HG03175 (cell line): Measurements from ENCODE around the gene TRAM2.

Source experiments
- ATAC-seq: cut with Tn5 transposase; IDR thresholded peaks from one replicate; pipeline ENCODE4 v1.9.1; 2021; ENCODE audit warnings: mild to moderate bottlenecking, moderate library complexity; ENCODE audit not compliant: unreplicated experiment

TRAM2 gene

DNA sequence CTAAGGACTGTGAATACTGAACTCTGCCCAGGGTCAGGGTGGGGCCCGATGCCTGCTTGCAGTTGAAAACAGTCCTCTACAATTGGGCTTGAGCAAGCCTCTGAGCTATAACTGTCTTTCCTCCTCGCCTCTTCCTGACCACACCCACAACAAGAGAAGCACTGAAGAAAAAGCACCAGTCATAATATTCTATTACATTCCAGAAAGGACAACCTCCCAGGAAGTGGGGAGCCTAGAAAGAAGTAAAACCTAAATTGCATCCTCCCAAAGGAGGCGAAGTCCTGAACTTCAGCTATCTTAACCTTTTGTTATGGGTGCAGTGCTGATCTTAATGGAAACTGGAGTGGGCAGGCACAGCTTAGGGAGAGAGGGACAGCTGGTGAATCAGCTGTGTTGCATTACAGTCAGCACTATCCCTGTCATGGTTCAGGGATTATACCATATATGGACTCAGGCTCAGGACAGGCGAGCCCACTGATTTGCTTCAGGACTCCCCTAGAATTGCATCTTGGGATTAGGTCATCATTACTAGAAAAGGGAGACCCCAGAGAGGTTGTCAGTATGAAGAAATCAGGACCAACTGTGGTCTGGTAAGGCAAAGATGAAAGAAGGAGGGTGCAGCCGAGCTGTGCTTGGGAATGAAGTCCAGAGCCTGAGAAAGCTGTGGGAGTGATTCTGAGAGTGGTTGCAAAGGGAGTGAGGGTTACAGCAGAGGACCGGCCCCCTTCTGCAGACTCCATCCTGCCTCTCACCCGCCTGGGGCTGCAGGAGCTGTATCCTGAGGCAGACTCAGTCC, 18.3 kb upstream of the TRAM2 start:
- ATAC-seq = peak; percentile 52

GRCh38 chr6:52594221-52594620, 17.4 kb upstream of the TRAM2 start:
- ATAC-seq = no peak

DNA sequence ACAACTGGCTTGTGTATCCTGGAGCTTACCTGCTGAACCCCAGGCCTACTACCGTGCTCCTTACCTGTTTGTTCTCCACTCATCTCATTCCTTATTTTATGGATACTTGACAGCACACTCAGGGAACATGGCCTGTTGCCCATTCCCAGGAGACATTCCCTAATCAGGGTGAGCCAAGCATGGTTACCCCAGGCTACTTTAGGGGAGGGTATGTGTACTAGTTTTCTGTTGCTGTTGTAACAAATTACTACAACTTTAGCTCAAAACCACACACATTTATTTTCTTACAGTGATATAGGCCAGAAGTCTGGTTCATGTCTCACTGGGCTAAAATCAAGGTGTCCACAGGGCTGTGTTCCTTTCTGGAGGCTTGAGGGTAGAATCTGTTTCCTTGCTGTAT, 15.0 kb upstream of the TRAM2 start:
- ATAC-seq = no peak

DNA sequence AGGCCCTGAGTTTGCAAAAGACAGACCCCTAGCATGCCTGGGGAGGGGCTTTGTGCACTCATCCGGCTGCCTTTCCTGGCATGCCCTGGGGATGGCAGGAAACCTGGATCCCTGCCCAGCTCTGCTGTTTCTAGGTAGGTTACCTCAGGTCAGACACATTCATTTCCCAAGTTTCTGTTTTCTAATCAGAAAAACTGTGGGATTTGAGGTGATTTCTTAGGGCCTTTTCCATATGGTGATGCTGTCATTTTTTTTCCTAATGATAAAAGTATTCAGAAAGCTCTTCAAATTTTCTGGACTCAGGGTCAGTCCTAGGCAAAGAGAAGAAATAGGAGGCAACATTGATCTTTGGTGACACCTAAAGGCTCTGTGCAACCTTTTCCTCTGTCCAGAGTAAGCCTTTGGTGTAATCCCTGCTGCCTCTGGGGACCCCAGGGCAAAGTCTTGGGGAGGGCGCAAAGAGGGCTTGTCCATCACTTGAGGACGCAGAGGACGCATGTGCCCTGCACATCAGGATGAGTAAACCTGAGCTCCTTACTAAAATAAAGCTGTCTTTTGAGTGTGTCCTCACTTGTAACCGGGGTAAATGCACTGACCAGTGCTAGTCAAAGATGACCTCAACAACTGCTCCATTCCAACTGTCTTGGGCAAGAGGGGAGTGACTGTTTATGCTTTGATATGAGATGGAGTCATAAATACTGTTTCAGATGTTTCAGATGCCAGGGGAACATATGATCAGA, 13.5 kb upstream of the TRAM2 start:
- no peak for ATAC-seq

- no peak for ATAC-seq
Measured at GRCh38 chr6:52588710-52589091, 11.8 kb upstream of the TRAM2 start.

- no peak for ATAC-seq
Measured at GRCh38 chr6:52588087-52588709, 11.3 kb upstream of the TRAM2 start.

DNA sequence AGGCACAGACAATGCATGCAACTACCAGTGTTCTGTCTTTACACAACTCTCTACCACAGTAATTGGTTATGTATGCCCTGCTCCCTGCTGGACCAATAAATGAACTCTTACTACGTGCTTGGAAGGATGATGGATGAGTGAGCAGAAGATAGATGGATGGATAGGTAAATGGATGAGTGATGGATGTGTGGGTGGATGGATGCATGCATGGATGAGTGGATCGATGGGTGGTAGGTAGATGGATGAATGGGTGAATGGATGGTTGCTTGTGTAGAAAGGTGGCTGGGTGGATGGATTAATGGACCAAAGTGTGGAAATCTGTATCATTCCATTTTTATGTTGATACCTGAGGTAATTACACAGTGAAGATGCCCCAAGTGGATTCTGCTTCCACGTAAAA, 10.1 kb upstream of the TRAM2 start:
- no peak for ATAC-seq

- no peak for ATAC-seq
Measured at GRCh38 chr6:52584203-52584602, 7.3 kb upstream of the TRAM2 start.

- no peak for ATAC-seq
Measured at GRCh38 chr6:52582996-52583395, 6.1 kb upstream of the TRAM2 start.

DNA sequence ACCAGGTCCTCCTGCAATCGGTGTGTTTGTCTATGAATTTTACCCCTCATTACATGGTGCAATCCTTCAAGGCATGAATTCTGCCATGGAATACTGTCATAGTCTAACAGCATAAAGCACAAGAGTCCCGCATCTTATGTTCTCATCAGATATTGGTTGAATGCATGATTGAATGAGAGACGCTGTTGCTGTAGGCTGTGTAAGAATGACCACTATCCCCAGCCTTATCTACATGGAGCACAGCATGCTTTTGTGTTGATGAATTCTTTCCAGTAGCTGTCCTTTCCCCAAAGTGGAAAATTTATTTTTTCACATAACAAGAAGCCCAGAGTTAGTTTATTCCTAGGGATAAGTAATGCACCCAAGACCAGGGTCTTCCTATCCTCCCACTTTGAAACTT, 5.6 kb upstream of the TRAM2 start:
- no peak for ATAC-seq

- ATAC-seq = no peak
Measured at GRCh38 chr6:52580905-52581304, 4.0 kb upstream of the TRAM2 start.

- no peak for ATAC-seq
Measured at GRCh38 chr6:52579006-52579660, 2.3 kb upstream of the TRAM2 start.

DNA sequence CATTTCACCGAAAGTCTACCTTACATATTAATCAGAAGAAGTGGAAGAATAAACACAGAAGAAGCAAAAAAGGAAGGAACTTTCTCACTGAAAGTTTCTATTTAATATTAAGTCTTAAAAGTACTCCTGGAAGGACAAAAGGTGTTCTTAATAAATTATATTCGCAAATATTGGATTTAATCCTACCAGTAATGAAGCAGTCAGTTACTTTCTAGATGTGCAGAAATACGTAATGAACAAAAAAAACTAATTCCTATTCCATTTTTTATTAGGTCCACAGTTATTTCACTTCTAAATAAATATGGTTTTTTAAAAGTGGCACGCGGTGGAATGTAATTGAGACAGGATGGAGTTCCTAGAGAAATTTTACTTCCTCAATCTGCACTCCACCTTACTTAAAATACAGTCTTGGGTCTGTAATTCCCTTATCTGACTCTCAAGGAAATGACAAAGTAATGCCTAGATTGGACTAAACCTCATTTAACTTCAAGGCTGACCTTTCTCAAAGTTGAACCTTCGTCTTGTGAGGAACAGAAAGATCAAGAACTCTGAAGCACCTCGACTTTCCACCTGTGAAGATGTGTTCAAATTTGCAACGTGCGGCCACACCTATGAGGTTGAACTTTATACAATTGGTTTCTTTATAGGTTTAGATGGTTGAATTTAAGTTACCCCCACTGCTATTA, 1.1 kb upstream of the TRAM2 start:
- no peak for ATAC-seq

DNA sequence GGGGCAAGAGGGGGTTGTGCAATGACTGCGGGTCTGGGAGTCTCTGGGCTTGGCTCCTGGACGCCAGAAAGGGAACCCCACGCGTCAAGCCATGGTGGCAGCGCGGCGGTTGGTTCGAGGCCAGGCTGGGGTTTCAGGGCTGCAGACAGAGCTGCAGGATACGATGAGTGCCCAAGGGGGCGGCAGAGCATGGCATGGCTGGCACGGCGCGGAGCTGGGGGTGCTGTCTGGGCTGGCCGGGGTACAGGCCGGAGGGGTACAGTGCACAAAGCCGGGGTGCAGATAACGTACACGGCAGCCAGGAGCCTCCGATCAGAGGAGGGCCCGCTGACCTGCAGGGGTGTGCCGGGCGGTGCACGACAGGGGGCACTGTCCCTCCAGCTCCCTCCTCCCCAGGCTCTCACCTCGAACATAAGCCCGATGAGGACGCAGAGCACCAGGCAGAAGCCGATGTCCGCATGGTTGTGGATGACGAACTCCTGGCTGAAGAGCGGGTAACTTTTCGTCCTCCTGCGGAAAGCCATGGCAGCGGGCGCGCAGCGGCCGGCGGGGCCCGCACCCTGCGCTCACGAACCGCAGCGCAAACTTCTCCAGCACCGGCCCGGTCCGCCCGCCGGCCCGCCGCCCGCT, 353 bp downstream of the TRAM2 start:
- ATAC-seq = peak; percentile 72

- ATAC-seq = no peak
Measured at GRCh38 chr6:52576054-52576391, 837 bp downstream of the TRAM2 start.

GRCh38 chr6:52575502-52575892, 1.4 kb downstream of the TRAM2 start:
- no peak for ATAC-seq

DNA sequence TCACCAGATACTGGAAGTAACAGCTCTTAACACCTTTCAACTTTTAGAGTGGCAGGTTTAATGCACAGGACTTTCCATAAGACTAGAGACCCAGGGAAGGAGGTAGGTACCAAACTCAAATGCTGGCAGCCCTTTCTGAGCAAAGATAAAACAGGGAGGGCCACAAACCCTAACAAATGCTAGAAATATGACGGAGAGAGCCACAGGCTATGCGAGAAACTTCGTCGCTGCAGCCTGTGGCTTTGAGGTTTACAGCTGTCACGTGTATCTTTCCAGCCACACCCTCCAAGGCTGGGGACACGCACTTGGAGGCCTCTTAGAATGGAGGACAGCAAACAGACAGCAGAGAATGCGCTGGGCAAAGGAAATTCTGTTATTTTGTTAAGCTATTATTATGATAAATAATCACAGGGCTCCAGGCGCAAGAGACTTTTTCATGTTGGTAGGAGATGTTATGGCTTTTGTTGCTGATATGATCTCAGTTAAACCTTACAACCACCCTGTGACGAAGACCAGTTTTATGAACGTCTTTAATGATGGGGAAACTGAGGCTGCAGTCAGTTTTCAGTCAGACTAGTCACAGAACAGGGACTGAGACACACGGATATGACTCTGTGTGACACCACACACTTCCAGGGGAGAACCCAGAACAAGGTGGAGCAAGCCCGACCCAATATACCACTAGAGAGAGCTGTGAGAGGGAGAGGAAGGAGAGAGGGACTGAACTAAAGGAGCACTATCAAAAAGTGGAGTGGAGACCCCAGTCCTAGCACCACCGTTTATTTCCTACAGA, 2.0 kb downstream of the TRAM2 start:
- peak; percentile 47 for ATAC-seq

- ATAC-seq = no peak
Measured at GRCh38 chr6:52573295-52573694, 3.6 kb downstream of the TRAM2 start.

GRCh38 chr6:52572536-52572935, 4.3 kb downstream of the TRAM2 start:
- ATAC-seq = no peak
